Karpas-422 (cell line): ENCODE results near the gene POLD4. TPM values are rescaled to one million over a fixed set of nuclear protein-coding genes. Genes with fewer than 3 reads are reported as not detected.

Source experiments
- DNase-seq: peaks from one replicate; pipeline ENCODE4 v3.0.0-alpha.2; 2015
- H2AFZ ChIP-seq: fragments of 200-600 bp; sonication (generic); 2 replicates; pipeline ENCODE4 v1.6.1; 2014; ENCODE audit warnings: antibody characterized with exemption, low read length, mixed read lengths
- H3K27ac ChIP-seq: fragments of 200-600 bp; sonication (generic); 2 replicates; pipeline ENCODE4 v1.5.1; 2014; ENCODE audit warnings: mild to moderate bottlenecking, low read length, moderate library complexity
- H3K27me3 ChIP-seq: fragments of 200-600 bp; sonication (generic); 2 replicates; pipeline ENCODE4 v1.6.1; 2014; ENCODE audit warnings: low read length, mixed read lengths
- H3K36me3 ChIP-seq: fragments of 200-600 bp; sonication (generic); 2 replicates; pipeline ENCODE4 v1.6.1; 2014; ENCODE audit warnings: low read length, mixed read lengths; ENCODE audit not compliant: insufficient read depth
- H3K4me1 ChIP-seq: fragments of 200-600 bp; sonication (generic); 2 replicates; pipeline ENCODE4 v1.6.1; 2014; ENCODE audit warnings: mild to moderate bottlenecking, low read length, mixed read lengths
- H3K4me2 ChIP-seq: fragments of 200-600 bp; sonication (generic); 2 replicates; pipeline ENCODE4 v1.6.1; 2014; ENCODE audit warnings: low read length, low read depth, mild to moderate bottlenecking; ENCODE audit not compliant: poor library complexity, severe bottlenecking
- H3K4me3 ChIP-seq: fragments of 200-600 bp; sonication (generic); 2 replicates; pipeline ENCODE4 v1.5.1; 2014; ENCODE audit warnings: mild to moderate bottlenecking, antibody characterized with exemption, low read length, mixed read lengths
- H3K79me2 ChIP-seq: fragments of 200-600 bp; sonication (generic); 2 replicates; pipeline ENCODE4 v1.6.1; 2014; ENCODE audit warnings: mild to moderate bottlenecking, low read length, mixed read lengths
- H3K9ac ChIP-seq: fragments of 200-600 bp; sonication (generic); 2 replicates; pipeline ENCODE4 v1.6.0; 2014; ENCODE audit warnings: low read length
- H3K9me2 ChIP-seq: fragments of 200-600 bp; sonication (generic), shearing (Covaris generic); replicated peaks from 2 replicates; pipeline ENCODE4 v1.6.0; 2014; ENCODE audit warnings: mild to moderate bottlenecking, low read length, moderate library complexity; ENCODE audit not compliant: insufficient read depth
- H3K9me3 ChIP-seq: fragments of 300-700, 200-600 bp; sonication (generic); 2 replicates; pipeline ENCODE4 v1.6.1; 2014; ENCODE audit warnings: low read length, mixed read lengths
- H4K20me1 ChIP-seq: fragments of 200-600 bp; sonication (generic); 2 replicates; pipeline ENCODE4 v1.6.1; 2014; ENCODE audit warnings: mild to moderate bottlenecking, antibody characterized with exemption, low read length, low read depth; ENCODE audit not compliant: insufficient read depth
- total RNA-seq: library from RNA; depleted of rRNA; stranded (reverse); fragments of >200 nt; shearing (Covaris generic); gene quantifications from 2 replicates; pipeline ENCODE4 v1.2.3, GENCODE V29; 2014; ENCODE audit warnings: low replicate concordance

Gene POLD4
- total RNA-seq, 1 experiment from 2014 or later: 362 TPM

DNA sequence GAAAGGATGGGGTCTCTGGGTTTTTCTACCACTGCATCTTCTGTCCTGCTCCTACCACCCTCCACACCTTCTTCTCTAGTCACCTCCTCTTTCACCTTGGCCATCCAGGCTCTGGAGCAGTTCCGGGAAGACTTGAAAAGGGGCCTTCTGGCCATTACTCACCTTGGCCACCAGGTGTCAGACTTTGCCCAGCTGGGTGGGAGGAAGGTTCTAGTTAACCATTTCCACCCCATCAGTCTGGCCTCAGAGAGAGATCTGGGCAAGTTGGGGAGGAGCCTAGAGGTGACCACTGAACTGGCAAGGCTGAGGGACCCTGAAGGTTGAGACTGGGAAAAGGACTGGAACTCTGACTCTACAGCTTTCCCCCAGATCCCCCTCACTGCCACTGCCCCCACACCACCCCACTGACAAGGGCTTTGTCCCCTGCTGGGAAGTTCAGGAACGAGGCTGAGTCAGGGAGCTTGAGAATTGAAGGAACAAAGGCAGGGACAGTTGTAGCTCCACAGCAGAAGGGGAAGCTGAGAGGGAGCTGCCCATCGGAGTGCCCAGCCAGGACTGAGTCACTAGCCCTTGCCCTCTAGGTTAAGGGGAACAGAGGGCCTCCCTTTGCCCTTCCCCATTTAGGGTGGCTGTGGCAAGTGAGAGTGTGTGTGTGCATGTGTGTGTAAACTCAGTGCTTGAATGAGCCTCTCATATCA lies 3.7 kb upstream of the POLD4 start:
- Histone ChIP-seq H3K27ac (peak overlapping the region; percentile 100), H3K79me2 (no peaks in the 10 kb centered on the region), H3K4me1 (peaks cover 69% of the 10 kb centered on the region), H3K27me3 (no peaks in the 10 kb centered on the region), H4K20me1 (no peaks in the 10 kb centered on the region), H3K9ac (peak overlapping the region; percentile 85), H3K4me3 (peak overlapping the region; percentile 68), H3K9me3 (no peaks in the 10 kb centered on the region), H3K4me2 (peak overlapping the region; percentile 84), H2AFZ (0 out of 2 replicates have a peak overlapping the region, but pooled peaks have one; percentile 7), H3K9me2 (no peaks in the 10 kb centered on the region), H3K36me3 (peaks cover 9% of the 10 kb centered on the region; the same call in 1 of the 2 replicates)
- peak; percentile 94 for DNase-seq

DNA sequence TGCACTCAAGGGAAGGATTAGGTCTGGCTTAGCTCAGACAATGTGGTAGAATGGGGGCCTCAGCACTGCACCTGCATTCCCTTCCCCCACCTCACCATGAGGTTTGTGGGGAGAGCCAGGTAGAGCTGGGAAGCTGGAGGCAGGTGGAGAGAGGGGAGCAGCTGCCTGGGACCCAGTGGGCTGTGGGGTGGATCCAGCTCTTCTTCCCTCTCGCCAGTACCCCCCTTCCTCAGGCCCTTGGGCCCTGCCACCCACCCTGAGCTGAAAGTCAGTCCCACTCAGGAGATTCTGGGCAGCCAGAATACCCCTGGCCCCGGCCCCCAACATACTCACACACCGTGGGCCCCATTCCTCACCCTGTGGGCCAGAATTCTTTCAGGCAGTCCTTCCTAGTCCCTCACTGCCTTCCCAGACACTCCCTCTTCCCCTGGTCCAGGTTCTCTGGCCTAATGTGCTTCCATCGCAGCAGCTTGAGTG lies 3.1 kb upstream of the POLD4 start:
- DNase-seq: peak; percentile 84
- peak overlapping the region; percentile 84 for H3K4me2 ChIP-seq
- H3K36me3 ChIP-seq: peaks cover 9% of the 10 kb centered on the region; the same call in 1 of the 2 replicates
- H3K4me1 ChIP-seq: peaks cover 69% of the 10 kb centered on the region
- H3K4me3 ChIP-seq: peak overlapping the region; percentile 68
- peak overlapping the region; percentile 85 for H3K9ac ChIP-seq
- H2AFZ ChIP-seq: no peak overlapping the region
- H4K20me1 ChIP-seq: 0 out of 2 replicates have a peak, but pooled peaks cover 2% of the 10 kb centered on the region
- H3K9me3 ChIP-seq: no peaks in the 10 kb centered on the region
- H3K79me2 ChIP-seq: no peaks in the 10 kb centered on the region
- no peaks in the 10 kb centered on the region for H3K27me3 ChIP-seq
- no peaks in the 10 kb centered on the region for H3K9me2 ChIP-seq
- H3K27ac ChIP-seq: peak overlapping the region; percentile 100

DNA sequence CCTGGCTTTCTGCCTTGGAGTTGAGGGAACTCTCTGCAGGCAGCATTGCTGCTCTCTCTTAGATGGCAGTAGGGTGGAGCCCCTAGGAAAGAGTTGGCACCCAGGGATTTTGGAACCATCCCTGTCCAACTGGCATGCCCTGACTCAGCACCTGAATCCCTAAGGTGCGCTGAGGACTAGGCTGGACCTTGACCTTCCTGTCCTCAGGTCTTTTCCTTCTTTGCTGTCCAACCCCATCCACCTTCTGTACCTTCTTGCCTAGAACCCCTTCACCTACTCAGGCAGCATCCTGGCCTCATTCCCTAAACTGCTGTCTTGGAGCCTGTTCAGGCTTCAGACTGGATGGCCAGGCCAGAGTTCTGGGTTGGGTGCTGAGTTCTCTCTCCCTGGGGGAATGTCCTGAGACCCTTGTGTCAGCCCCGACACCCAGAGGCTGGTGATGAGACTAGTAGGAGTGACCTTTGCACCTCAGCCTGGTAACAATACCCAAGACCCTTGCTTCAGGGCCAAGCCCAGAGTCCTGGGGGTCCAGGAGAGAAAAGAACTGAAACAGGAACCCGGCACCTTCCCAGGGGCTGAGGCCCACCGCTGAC lies 2.5 kb upstream of the POLD4 start:
- Histone ChIP-seq H3K79me2 (no peaks in the 10 kb centered on the region), H3K9me3 (no peaks in the 10 kb centered on the region), H3K9me2 (no peaks in the 10 kb centered on the region), H3K9ac (peak overlapping the region; percentile 85), H3K36me3 (peaks cover 9% of the 10 kb centered on the region; the same call in 1 of the 2 replicates), H2AFZ (no peak overlapping the region), H3K27me3 (no peaks in the 10 kb centered on the region), H4K20me1 (peaks cover 3% of the 10 kb centered on the region; the same call in 1 of the 2 replicates), H3K27ac (peak overlapping the region; percentile 100), H3K4me2 (peak overlapping the region; percentile 84), H3K4me1 (peaks cover 72% of the 10 kb centered on the region), H3K4me3 (peak overlapping the region; percentile 68)
- DNase-seq: no peak

- no peaks in the 10 kb centered on the region for H3K27me3 ChIP-seq
- peaks cover 78% of the 10 kb centered on the region for H3K4me1 ChIP-seq
- no peaks in the 10 kb centered on the region for H3K9me2 ChIP-seq
- H3K27ac ChIP-seq: peak overlapping the region; percentile 100
- H3K79me2 ChIP-seq: no peaks in the 10 kb centered on the region
- H3K4me2 ChIP-seq: peak overlapping the region; percentile 84
- H3K9ac ChIP-seq: peak overlapping the region; percentile 85
- H2AFZ ChIP-seq: no peak overlapping the region
- H3K36me3 ChIP-seq: peaks cover 9% of the 10 kb centered on the region; the same call in 1 of the 2 replicates
- H3K9me3 ChIP-seq: no peaks in the 10 kb centered on the region
- peak; percentile 74 for DNase-seq
- H4K20me1 ChIP-seq: peaks cover 3% of the 10 kb centered on the region; the same call in 1 of the 2 replicates
- H3K4me3 ChIP-seq: peak overlapping the region; percentile 68
These were observed 1.9 kb upstream of the POLD4 start for GRCh38 chr11:67355023-67355793.

GRCh38 chr11:67354075-67355022 lies 1.0 kb upstream of the POLD4 start:
- H3K4me2 ChIP-seq: peak overlapping the region; percentile 84
- H3K79me2 ChIP-seq: no peaks in the 10 kb centered on the region
- peaks cover 7% of the 10 kb centered on the region; the same call in 1 of the 2 replicates for H4K20me1 ChIP-seq
- H3K27me3 ChIP-seq: no peaks in the 10 kb centered on the region
- H3K9me3 ChIP-seq: no peaks in the 10 kb centered on the region
- H3K27ac ChIP-seq: peak overlapping the region; percentile 100
- H3K4me1 ChIP-seq: peaks cover 86% of the 10 kb centered on the region
- peaks cover 9% of the 10 kb centered on the region; the same call in 1 of the 2 replicates for H3K36me3 ChIP-seq
- H3K9ac ChIP-seq: peak overlapping the region; percentile 85
- no peak overlapping the region for H2AFZ ChIP-seq
- H3K4me3 ChIP-seq: peak overlapping the region; percentile 68
- H3K9me2 ChIP-seq: no peaks in the 10 kb centered on the region
- peak; percentile 88 for DNase-seq

GRCh38 chr11:67352546-67353316 lies 615 bp downstream of the POLD4 start:
- DNase-seq: peak; percentile 80
- H2AFZ ChIP-seq: no peak overlapping the region
- peak overlapping the region; percentile 82 for H3K4me3 ChIP-seq

More at GRCh38 chr11:67352546-67353316, 615 bp downstream of the POLD4 start:
- H3K9ac ChIP-seq: peak overlapping the region; percentile 96
- no peaks in the 10 kb centered on the region for H3K27me3 ChIP-seq
- peaks cover 88% of the 10 kb centered on the region for H3K4me1 ChIP-seq
- H3K4me2 ChIP-seq: peak overlapping the region; percentile 85
- peaks cover 8% of the 10 kb centered on the region; the same call in 1 of the 2 replicates for H4K20me1 ChIP-seq
- H3K36me3 ChIP-seq: peaks cover 9% of the 10 kb centered on the region; the same call in 1 of the 2 replicates
- H3K9me3 ChIP-seq: no peaks in the 10 kb centered on the region
- H3K9me2 ChIP-seq: no peaks in the 10 kb centered on the region
- H3K79me2 ChIP-seq: no peaks in the 10 kb centered on the region
- H3K27ac ChIP-seq: peak overlapping the region; percentile 99
